ENCODE measurements around the gene NMBR.
"Not testable (repeated sequence)": the region's sequence is repeated elsewhere in the genome, so short reads cannot be mapped to it uniquely, and the experiment has no call there.

Gene NMBR

DNA sequence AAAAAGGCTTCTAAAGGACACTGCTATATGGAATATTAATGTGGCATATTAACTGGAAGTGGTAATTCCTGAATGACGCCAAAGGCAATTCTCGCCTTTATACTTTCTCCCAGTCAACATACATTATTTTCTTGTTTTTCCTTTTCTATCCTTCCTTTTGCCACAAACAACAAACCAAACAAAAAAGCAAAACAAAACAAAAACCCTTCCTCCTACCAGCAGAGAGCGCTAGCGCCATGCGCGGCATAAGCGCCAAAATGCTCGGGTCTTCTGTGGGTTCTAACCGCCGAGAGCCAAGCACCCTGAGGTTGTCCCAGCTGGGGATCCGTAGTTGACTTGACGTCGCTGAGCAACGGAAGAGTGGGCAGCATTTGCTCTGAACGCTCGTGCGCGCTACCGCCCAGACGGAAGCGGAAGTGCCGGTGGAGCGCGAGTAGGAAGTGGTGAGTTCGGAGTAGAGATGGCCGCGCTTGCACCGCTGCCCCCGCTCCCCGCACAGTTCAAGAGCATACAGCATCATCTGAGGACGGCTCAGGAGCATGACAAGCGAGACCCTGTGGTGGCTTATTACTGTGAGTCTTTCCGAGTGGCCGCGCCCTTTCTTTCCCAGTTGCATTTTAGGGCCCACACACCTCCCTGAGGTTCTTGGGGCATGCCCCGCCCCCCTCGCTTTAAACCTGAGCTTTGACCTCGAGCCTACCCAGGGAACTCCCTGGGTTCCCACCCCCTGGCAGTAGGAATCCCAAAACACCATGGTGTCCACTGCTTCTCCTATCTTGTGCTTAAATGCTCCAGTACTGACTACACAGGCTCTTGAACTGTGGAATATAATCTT is at the start of gene NMBR, which contains the start of gene VTA1:
TSS of gene NMBR (minus strand) at position 295 of the 835 bp plus-strand sequence. CDS start 58,464 bp downstream, outside the sequence.
TSS of gene VTA1 (plus strand) at position 436 of the 835 bp plus-strand sequence. CDS start at position 461, 25 bp downstream.
- peak; percentile 73 to 93 (median 91) for DNase-seq (ENCODE audit: low read depth in 4 of 4, low spot score in 1 of 4)

DNA sequence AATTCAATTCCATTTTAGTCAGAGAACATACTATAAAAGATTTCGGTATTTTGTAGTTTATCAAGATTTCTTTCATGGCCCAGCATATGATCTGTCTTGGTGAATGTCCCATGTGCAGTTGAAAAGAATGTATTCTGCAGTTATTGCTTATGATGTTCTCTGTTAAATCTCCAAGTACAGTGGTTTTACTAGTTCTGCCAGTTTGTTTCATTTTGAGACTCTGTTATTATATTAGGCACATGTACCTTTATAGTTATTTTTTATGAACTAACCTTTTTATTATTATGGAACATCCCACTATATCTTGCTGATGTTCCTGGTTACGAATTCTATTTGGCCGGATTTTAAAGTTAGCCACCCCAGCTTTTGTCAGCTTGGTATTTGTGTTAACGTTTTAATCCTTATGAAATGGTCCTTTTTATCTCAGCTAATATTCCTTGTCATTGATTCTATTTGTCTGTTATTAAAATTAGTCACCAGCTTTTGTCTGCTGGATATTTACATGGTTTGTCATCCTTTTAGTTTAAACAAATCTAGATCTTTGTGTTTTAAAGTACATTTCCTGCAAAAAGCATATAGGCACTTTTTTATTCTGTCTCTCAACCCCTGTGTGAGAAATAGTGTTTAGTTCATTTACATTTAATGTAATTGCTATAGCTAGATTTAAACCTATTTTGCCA is 49.1 kb upstream of the NMBR start:
- DNase-seq (ENCODE audit: low read depth in 4 of 4, low spot score in 1 of 4), result no peak

DNA sequence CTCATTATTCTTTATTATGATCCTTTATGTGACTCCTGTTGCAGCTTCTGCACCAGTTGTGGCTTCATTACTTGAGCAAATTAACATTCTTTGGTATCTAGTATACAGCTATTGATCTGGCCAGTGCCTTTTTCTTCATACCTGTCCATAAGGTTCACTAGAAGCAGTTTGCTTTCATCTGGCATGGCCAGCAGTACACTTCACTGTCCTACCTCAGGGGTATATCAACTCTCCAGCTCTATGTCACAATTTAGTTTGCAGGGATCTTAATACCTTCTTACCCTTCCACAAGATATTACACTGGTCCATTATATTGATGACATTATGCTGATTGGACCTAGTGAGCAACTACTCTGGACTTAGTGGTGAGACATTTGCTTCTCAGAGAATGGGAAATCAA is 46.7 kb upstream of the NMBR start:
- no peak for DNase-seq (ENCODE audit: low read depth in 4 of 4, low spot score in 1 of 4)

- no peak for DNase-seq (ENCODE audit: low read depth in 4 of 4, low spot score in 1 of 4)
Measured at GRCh38 chr6:142192343-142192742, 45.4 kb upstream of the NMBR start.

- no peak for DNase-seq (ENCODE audit: low read depth in 4 of 4, low spot score in 1 of 4)
Measured at GRCh38 chr6:142189057-142189456, 42.1 kb upstream of the NMBR start.

DNA sequence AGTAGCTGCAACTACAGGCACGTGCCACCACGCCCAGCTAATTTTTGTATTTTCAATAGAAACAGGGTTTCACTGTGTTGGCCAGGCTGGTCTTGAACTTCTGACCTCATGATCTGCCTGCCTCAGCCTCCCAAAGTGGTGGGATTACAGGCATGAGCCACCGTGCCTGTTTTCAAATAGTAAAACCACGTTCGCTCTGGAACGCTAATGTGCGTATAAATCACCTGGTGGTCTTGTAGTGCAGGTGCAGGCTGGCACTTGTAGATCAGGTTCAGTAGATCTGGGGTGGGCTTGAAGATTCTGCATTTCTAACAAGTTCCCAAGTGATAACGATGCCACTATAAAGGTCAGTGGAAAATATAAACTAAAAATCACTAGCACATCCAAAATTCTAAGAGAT is 41.4 kb upstream of the NMBR start:
- not testable (repeated sequence) for DNase-seq (ENCODE audit: low read depth in 4 of 4, low spot score in 1 of 4)

DNA sequence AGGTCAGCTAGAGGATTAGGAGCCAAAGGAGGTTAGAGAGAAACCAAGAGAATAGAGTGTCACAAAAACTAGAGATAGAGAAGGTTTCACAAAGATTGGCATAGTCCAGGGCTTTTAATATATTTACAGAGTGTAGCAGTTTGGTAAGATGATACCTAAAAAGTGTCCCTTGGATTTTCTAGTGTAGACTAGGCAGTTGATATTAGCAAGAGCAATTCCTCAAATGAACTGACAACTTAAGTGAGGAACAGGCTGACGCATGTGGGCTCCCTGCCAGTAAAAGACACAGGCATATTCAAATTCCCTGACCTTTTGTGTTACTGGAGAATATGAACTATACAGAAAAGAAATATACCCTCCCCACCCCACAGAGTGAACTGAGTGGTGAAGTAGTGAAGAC is 40.3 kb upstream of the NMBR start:
- no peak for DNase-seq (ENCODE audit: low read depth in 4 of 4, low spot score in 1 of 4)

DNA sequence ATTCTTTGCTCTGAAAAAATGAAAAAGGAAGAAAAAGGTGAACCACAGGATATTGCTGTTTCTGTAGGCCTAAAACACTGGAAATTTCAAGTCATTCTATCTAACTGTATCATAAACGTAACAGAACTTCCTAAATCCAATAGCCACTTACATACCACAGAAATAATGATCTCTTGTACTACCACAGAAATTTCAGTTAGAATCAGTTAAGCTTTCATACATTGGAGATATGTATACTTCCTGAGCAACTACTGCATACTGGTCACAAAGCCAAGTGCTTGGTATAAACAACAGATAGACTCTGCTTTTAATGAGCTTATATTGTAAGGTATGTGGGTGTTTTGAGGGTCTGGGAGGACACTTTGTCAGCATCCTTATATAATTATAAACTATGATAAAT is 38.7 kb upstream of the NMBR start:
- no peak for DNase-seq (ENCODE audit: low read depth in 4 of 4, low spot score in 1 of 4)

GRCh38 chr6:142184307-142184706 is 37.4 kb upstream of the NMBR start:
- DNase-seq (ENCODE audit: low read depth in 4 of 4, low spot score in 1 of 4), result no peak

GRCh38 chr6:142183351-142183750 is 36.4 kb upstream of the NMBR start:
- DNase-seq (ENCODE audit: low read depth in 4 of 4, low spot score in 1 of 4), result no peak

DNA sequence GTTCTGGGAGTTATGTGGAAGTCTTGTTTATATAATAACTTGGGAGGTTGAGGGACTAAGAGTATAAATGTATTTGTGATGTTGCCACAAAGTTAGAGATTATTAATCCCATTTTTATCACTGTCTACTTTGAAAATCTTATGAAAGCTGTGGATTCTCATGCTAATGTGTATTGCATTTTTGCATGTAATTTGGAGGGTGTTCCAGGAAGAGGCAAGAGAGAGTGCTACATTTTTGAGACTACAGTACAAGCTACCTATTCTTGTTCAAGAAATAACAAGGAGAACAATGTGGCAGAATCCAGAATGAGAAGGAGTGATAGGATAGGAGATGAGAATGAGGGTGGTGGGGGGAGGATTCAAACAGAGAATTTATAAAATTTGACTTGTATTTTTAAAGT is 35.1 kb upstream of the NMBR start:
- no peak for DNase-seq (ENCODE audit: low read depth in 4 of 4, low spot score in 1 of 4)

DNA sequence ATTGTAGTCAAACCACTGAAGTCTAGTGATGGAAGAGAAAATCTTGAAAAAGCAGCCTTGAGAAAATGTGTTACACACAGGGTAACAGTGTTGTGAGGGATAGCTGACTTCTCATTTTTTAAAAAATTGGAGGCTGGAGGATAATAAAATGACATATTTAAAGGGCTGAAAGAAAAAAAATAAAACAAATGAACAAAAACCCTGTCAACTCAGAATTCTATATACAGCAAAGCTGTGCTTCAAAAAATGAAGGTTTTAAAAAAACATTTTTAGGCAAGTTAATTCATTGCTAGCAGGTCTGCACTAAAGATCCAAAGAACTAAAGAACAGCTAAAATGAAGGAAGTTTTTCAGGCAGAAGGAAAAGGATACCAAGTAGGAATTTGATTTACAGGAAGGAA is 31.2 kb upstream of the NMBR start:
- no peak for DNase-seq (ENCODE audit: low read depth in 4 of 4, low spot score in 1 of 4)

DNA sequence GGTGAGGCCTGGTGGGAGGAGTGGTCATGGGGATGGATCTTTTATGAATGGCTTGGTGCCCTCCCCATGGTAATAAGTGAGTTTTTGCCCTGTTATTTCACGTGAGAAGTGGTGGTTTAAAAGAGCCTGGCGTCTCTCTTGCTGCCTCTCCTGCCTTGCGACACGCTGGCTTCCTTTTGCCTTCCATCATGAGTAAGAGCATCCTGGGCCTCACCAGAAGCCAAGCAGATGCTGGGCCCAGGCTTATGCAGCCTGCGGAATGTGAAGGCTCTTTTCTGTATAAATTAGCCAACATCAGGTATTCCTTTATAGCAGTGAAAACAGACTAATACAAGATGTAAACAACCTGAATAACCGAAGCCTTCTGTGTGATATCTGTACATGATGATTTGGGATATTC is 27.8 kb upstream of the NMBR start:
- DNase-seq (ENCODE audit: low read depth in 4 of 4, low spot score in 1 of 4), result no peak

GRCh38 chr6:142173980-142174379 is 27.1 kb upstream of the NMBR start:
- DNase-seq (ENCODE audit: low read depth in 4 of 4, low spot score in 1 of 4), result no peak

GRCh38 chr6:142172758-142173157 is 25.8 kb upstream of the NMBR start:
- no peak for DNase-seq (ENCODE audit: low read depth in 4 of 4, low spot score in 1 of 4)

- no peak for DNase-seq (ENCODE audit: low read depth in 4 of 4, low spot score in 1 of 4)
Measured at GRCh38 chr6:142171351-142171750, 24.4 kb upstream of the NMBR start.

DNA sequence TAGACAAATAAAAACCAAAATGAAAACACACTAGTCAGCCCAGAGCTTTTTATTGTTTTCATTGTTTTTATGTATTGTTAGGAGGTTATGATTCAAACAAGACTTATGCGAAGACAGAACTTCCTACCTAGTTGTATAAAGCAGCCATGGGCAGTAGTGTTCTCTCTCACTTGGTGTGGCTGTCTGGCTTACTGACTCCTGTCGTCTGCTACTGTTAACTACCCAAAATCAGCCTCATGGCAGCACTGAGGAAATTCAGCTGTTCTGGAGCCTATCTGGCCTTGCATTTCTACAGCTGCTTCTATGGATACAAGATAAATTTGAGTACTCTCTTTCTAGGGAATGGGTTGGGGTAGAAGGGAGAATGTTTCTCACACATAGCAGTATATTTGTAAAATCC is 20.6 kb upstream of the NMBR start:
- no peak for DNase-seq (ENCODE audit: low read depth in 4 of 4, low spot score in 1 of 4)

GRCh38 chr6:142167071-142167470 is 20.1 kb upstream of the NMBR start:
- no peak for DNase-seq (ENCODE audit: low read depth in 4 of 4, low spot score in 1 of 4)

GRCh38 chr6:142165227-142165626 is 18.3 kb upstream of the NMBR start:
- no peak for DNase-seq (ENCODE audit: low read depth in 4 of 4, low spot score in 1 of 4)

- DNase-seq (ENCODE audit: low read depth in 4 of 4, low spot score in 1 of 4), result no peak
Measured at GRCh38 chr6:142162780-142163179, 15.9 kb upstream of the NMBR start.

GRCh38 chr6:142156758-142157068 is 9.8 kb upstream of the NMBR start:
- DNase-seq (ENCODE audit: low read depth in 4 of 4, low spot score in 1 of 4), result not testable (repeated sequence)

- no peak for DNase-seq (ENCODE audit: low read depth in 4 of 4, low spot score in 1 of 4)
Measured at GRCh38 chr6:142155895-142156757, 9.2 kb upstream of the NMBR start.

Measured in stimulated activated CD4-positive, alpha-beta T cell treated with anti-CD3 and anti-CD28 coated beads, Interleukin-1b, Interleukin-23, amount 100 ng/mL, for 24 hours (primary cell).